ENCODE data around the gene UBTD1.

DNA sequence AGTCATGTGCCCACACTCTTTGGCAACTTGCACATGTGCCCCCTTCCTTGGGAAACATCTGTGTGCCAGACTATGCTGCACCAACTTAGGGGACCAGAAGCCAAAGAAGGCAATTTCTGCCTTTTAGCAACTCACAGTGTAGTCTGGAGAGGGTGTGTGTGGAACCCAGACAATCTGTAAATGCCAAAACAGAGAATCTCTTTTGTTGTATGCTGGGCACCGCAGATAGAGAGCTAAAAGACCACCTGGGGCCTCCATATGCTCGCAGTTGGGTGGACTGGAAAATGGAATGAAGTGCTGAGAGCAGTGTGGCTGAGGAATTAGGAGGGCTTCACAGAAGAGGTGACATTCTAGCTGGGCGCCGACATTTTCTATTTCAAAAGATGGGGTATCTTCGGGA is 26.4 kb downstream of the UBTD1 start:
- TF ChIP-seq POLR2A (IDR thresholded peaks at IDR 0.05; ENCODE audit: low read length) (no peak), GATA1 (IDR thresholded peaks at IDR 0.05; ENCODE audit: low read depth, low read length) (no peak)

Measured in erythroblast (primary cell).